ENCODE data around the gene TBX18.

TBX18 gene

GRCh38 chr6:84667252-84668213, 96.9 kb downstream of the TBX18 start:
- ATAC-seq (replicated peaks), result no peak
- H3K36me3 Mint-ChIP-seq (ENCODE audit: insufficient read depth), result no peaks in the 10 kb centered on the region
- H3K27ac Mint-ChIP-seq, result no peak overlapping the region
- DNase-seq, result no peak
- no peaks in the 10 kb centered on the region for H3K27me3 Mint-ChIP-seq
- no peaks in the 10 kb centered on the region for H3K4me1 Mint-ChIP-seq (ENCODE audit: low read depth in 2 of 2)
- peaks cover 0 to 5% of the 10 kb centered on the region in 2 donors for H3K9me3 Mint-ChIP-seq
- H3K4me3 Mint-ChIP-seq, result no peak overlapping the region

- Mint-ChIP-seq H3K27me3 (no peaks in the 10 kb centered on the region), H3K4me1 (ENCODE audit: low read depth in 2 of 2) (no peaks in the 10 kb centered on the region), H3K36me3 (ENCODE audit: insufficient read depth) (peaks cover 3% of the 10 kb centered on the region), H3K4me3 (no peak overlapping the region), H3K9me3 (peaks cover 0 to 8% of the 10 kb centered on the region in 2 donors), H3K27ac (no peak overlapping the region)
- ATAC-seq (replicated peaks) (no peak), DNase-seq (no peak)
Measured at GRCh38 chr6:84665401-84665800, 99.0 kb downstream of the TBX18 start.

- no peak overlapping the region for H3K27ac Mint-ChIP-seq
- ATAC-seq (replicated peaks), result no peak
- H3K4me3 Mint-ChIP-seq, result no peak overlapping the region
- H3K27me3 Mint-ChIP-seq, result no peaks in the 10 kb centered on the region
- H3K36me3 Mint-ChIP-seq (ENCODE audit: insufficient read depth), result peaks cover 3% of the 10 kb centered on the region
- DNase-seq, result no peak
- H3K9me3 Mint-ChIP-seq, result peaks cover 0 to 8% of the 10 kb centered on the region in 2 donors
- H3K4me1 Mint-ChIP-seq (ENCODE audit: low read depth in 2 of 2), result no peaks in the 10 kb centered on the region
Measured at GRCh38 chr6:84663866-84664265, 100.5 kb downstream of the TBX18 start.

GRCh38 chr6:84657486-84657885, 106.9 kb downstream of the TBX18 start:
- Mint-ChIP-seq H3K9me3 (peaks cover 0 to 8% of the 10 kb centered on the region in 2 donors), H3K27me3 (no peaks in the 10 kb centered on the region), H3K4me1 (ENCODE audit: low read depth in 2 of 2) (no peaks in the 10 kb centered on the region), H3K27ac (no peak overlapping the region), H3K36me3 (ENCODE audit: insufficient read depth) (peaks cover 3% of the 10 kb centered on the region), H3K4me3 (no peak overlapping the region)
- no peak for DNase-seq
- no peak for ATAC-seq (replicated peaks)

- no peaks in the 10 kb centered on the region for H3K4me1 Mint-ChIP-seq (ENCODE audit: low read depth in 2 of 2)
- no peak for ATAC-seq (replicated peaks)
Measured at GRCh38 chr6:84657025-84657424, 107.4 kb downstream of the TBX18 start.

GRCh38 chr6:84653027-84653551, 111.3 kb downstream of the TBX18 start:
- ATAC-seq (replicated peaks), result no peak
- Mint-ChIP-seq H3K9me3 (peaks cover 7 to 9% of the 10 kb centered on the region in 2 donors), H3K4me1 (ENCODE audit: low read depth in 2 of 2) (no peaks in the 10 kb centered on the region), H3K4me3 (no peak overlapping the region), H3K27ac (no peak overlapping the region), H3K27me3 (no peaks in the 10 kb centered on the region), H3K36me3 (ENCODE audit: insufficient read depth) (no peaks in the 10 kb centered on the region)
- no peak for DNase-seq

More at GRCh38 chr6:84657025-84657424, 107.4 kb downstream of the TBX18 start:
- Mint-ChIP-seq H3K9me3 (peaks cover 0 to 6% of the 10 kb centered on the region in 2 donors), H3K36me3 (ENCODE audit: insufficient read depth) (peaks cover 3% of the 10 kb centered on the region), H3K4me3 (no peak overlapping the region), H3K27me3 (no peaks in the 10 kb centered on the region), H3K27ac (no peak overlapping the region)
- no peak for DNase-seq

GRCh38 chr6:84652356-84653026, 111.9 kb downstream of the TBX18 start:
- DNase-seq (no peak), ATAC-seq (replicated peaks) (no peak)
- H3K4me3 Mint-ChIP-seq, result no peak overlapping the region
- no peak overlapping the region for H3K27ac Mint-ChIP-seq
- no peaks in the 10 kb centered on the region for H3K27me3 Mint-ChIP-seq
- peaks cover 10 to 11% of the 10 kb centered on the region in 2 donors for H3K9me3 Mint-ChIP-seq
- H3K4me1 Mint-ChIP-seq (ENCODE audit: low read depth in 2 of 2), result no peaks in the 10 kb centered on the region
- no peaks in the 10 kb centered on the region for H3K36me3 Mint-ChIP-seq (ENCODE audit: insufficient read depth)

- Mint-ChIP-seq H3K9me3 (peaks cover 12 to 13% of the 10 kb centered on the region in 2 donors), H3K36me3 (ENCODE audit: insufficient read depth) (no peaks in the 10 kb centered on the region), H3K4me1 (ENCODE audit: low read depth in 2 of 2) (no peaks in the 10 kb centered on the region), H3K27ac (no peak overlapping the region), H3K27me3 (no peaks in the 10 kb centered on the region), H3K4me3 (no peak overlapping the region)
- DNase-seq (no peak), ATAC-seq (replicated peaks) (no peak)
Measured at GRCh38 chr6:84651583-84651982, 112.8 kb downstream of the TBX18 start.

- ATAC-seq (replicated peaks) (no peak), DNase-seq (no peak)
- no peaks in the 10 kb centered on the region for H3K27me3 Mint-ChIP-seq
- peaks cover 11 to 13% of the 10 kb centered on the region in 2 donors for H3K9me3 Mint-ChIP-seq
- H3K4me3 Mint-ChIP-seq, result no peak overlapping the region
- no peaks in the 10 kb centered on the region for H3K36me3 Mint-ChIP-seq (ENCODE audit: insufficient read depth)
- H3K27ac Mint-ChIP-seq, result no peak overlapping the region
- H3K4me1 Mint-ChIP-seq (ENCODE audit: low read depth in 2 of 2), result no peaks in the 10 kb centered on the region
Measured at GRCh38 chr6:84648444-84648843, 116.0 kb downstream of the TBX18 start.

GRCh38 chr6:84645563-84646266, 118.7 kb downstream of the TBX18 start:
- Mint-ChIP-seq H3K27ac (no peak overlapping the region), H3K36me3 (ENCODE audit: insufficient read depth) (no peaks in the 10 kb centered on the region), H3K4me1 (ENCODE audit: low read depth in 2 of 2) (no peaks in the 10 kb centered on the region), H3K27me3 (no peaks in the 10 kb centered on the region), H3K4me3 (no peak overlapping the region), H3K9me3 (peaks cover 6 to 21% of the 10 kb centered on the region in 2 donors)
- no peak for DNase-seq
- no peak for ATAC-seq (replicated peaks)

GRCh38 chr6:84645000-84645399, 119.4 kb downstream of the TBX18 start:
- ATAC-seq (replicated peaks) (no peak), DNase-seq (no peak)
- Mint-ChIP-seq H3K4me1 (ENCODE audit: low read depth in 2 of 2) (no peaks in the 10 kb centered on the region), H3K36me3 (ENCODE audit: insufficient read depth) (no peaks in the 10 kb centered on the region), H3K27me3 (no peaks in the 10 kb centered on the region), H3K4me3 (no peak overlapping the region), H3K9me3 (peaks cover 6 to 19% of the 10 kb centered on the region in 2 donors), H3K27ac (no peak overlapping the region)

- Mint-ChIP-seq H3K27ac (no peak overlapping the region), H3K27me3 (no peaks in the 10 kb centered on the region), H3K4me1 (ENCODE audit: low read depth in 2 of 2) (no peaks in the 10 kb centered on the region), H3K9me3 (peaks cover 5 to 14% of the 10 kb centered on the region in 2 donors), H3K36me3 (ENCODE audit: insufficient read depth) (no peaks in the 10 kb centered on the region), H3K4me3 (no peak overlapping the region)
- DNase-seq (no peak), ATAC-seq (replicated peaks) (no peak)
Measured at GRCh38 chr6:84643778-84644177, 120.6 kb downstream of the TBX18 start.

- Mint-ChIP-seq H3K27me3 (no peaks in the 10 kb centered on the region), H3K4me1 (ENCODE audit: low read depth in 2 of 2) (no peaks in the 10 kb centered on the region), H3K27ac (no peak overlapping the region), H3K9me3 (peaks cover 8% of the 10 kb centered on the region in 2 donors), H3K36me3 (ENCODE audit: insufficient read depth) (no peaks in the 10 kb centered on the region), H3K4me3 (no peak overlapping the region)
- ATAC-seq (replicated peaks) (no peak), DNase-seq (no peak)
Measured at GRCh38 chr6:84641076-84641475, 123.3 kb downstream of the TBX18 start.
